G401 (cell line): Measurements from ENCODE around the gene NAALADL2. TPM values are rescaled to one million over a fixed set of nuclear protein-coding genes. Genes with fewer than 3 reads are reported as not detected.
"Not testable (repeated sequence)": the region's sequence is repeated elsewhere in the genome, so short reads cannot be mapped to it uniquely, and the experiment has no call there.

Source experiments
- DNase-seq: peaks from one replicate; pipeline ENCODE4 v3.0.0-alpha.2; 2015; ENCODE audit warnings: low spot score
- in situ Hi-C: cut with HindIII; loops from 2 replicates; pipeline ENCODE4 v1.10.0; 2016; ENCODE audit warnings: low sequenced_read_pairs, mixed read lengths
- total RNA-seq: library from RNA; depleted of rRNA; stranded (reverse); fragments of >200 nt; shearing (Covaris generic); gene quantifications from 2 replicates; pipeline ENCODE4 v1.2.3, GENCODE V29; 2014

The NAALADL2 gene
- total RNA-seq, 1 experiment from 2014 or later: 1.3 TPM

DNA sequence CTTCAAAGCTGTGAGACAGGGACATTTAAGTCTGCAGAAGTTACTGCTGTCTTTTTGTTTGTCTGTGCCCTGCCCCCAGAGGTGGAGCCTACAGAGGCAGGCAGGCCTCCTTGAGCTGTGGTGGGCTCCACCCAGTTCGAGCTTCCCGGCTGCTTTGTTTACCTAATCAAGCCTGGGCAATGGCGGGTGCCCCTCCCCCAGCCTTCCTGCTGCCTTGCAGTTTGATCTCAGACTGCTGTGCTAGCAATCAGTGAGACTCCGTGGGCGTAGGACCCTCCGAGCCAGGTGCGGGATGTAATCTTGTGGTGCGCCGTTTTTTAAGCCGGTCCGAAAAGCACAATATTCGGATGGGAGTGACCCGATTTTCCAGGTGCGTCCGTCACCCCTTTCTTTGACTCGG lies 928.0 kb downstream of the NAALADL2 start:
- DNase-seq: not testable (repeated sequence)

DNA sequence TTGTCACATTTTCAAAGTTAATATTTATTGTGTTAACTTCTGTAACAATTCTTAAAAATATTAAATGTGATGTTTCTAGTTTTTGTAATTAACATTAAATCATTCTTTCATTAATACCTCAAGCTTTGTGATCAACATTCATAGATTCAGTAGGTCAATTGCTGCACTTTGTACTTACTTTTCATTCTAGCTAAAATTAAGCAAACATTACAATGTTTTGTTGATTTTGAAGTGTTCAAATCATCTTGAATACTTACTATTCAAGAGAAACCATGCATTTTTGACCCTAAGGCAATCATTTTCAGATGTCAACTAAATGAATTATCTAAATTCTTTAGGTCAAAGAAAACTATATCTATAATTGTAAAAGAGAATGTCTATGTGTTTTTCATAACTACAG lies 933.1 kb downstream of the NAALADL2 start:
- in situ Hi-C loops: no loop called here

More for the DNA sequence above, 928.0 kb downstream of the NAALADL2 start:
- in situ Hi-C loops: not testable (repeated sequence)

DNA sequence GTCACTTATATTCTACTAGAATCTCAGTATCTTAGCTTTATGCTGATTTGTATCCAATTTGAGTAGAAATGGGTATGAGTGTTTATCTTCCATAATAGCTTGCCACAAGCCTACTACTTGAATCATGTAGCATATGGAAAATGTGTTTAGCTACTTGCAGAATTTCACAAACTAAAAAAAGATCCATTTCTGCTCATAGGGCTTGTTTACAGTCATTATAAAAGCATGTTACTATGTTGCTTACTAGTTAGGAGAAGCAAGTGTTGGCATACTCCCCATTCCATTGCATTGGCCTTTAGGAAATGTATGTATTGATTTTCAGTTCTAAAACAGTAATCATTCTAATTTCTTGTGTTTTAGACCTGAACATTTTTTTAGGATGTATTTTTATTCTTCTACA lies 939.2 kb downstream of the NAALADL2 start:
- no peak for DNase-seq

More for the DNA sequence above, 933.1 kb downstream of the NAALADL2 start:
- no peak for DNase-seq

DNA sequence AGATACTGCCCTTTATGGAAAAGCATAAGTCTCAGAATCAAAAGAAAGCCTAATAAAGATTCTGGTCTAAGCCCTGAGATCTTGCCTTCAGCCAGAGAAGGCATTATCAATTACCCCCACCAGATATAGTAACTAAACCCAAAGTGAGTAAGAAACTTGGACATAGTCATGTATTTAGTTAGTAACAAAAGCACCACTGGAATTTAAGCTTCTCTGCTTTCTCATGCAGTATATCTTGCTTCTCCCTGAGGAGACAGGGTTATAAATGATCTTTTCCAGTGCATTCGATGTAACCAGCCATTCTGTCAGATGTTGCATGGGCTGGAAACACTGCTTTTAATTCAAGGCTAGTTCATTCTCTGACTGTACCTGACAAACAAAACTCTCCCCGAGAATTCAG lies 946.7 kb downstream of the NAALADL2 start:
- in situ Hi-C loops: no loop called here
- DNase-seq: no peak

More for the DNA sequence above, 939.2 kb downstream of the NAALADL2 start:
- in situ Hi-C loops: no loop called here

DNA sequence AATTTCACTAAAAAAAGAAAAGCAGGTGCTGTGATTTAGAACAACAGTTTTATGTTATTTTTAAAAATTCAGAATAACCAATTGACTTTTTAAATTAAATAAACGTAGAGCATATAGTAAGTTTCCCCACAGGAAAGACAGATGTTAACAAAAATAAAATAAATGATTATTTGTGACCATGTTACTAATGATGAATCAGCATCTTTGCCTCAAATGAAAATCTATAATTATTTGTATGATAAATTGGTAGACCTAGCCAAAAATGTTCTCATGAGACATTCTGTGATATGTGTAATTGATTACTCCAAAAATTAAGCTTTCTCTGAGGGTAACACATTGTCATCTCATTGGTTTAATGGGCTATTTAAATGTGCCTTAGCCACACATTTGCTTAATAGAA lies 948.0 kb downstream of the NAALADL2 start:
- no peak for DNase-seq
- in situ Hi-C loops: no loop called here

DNA sequence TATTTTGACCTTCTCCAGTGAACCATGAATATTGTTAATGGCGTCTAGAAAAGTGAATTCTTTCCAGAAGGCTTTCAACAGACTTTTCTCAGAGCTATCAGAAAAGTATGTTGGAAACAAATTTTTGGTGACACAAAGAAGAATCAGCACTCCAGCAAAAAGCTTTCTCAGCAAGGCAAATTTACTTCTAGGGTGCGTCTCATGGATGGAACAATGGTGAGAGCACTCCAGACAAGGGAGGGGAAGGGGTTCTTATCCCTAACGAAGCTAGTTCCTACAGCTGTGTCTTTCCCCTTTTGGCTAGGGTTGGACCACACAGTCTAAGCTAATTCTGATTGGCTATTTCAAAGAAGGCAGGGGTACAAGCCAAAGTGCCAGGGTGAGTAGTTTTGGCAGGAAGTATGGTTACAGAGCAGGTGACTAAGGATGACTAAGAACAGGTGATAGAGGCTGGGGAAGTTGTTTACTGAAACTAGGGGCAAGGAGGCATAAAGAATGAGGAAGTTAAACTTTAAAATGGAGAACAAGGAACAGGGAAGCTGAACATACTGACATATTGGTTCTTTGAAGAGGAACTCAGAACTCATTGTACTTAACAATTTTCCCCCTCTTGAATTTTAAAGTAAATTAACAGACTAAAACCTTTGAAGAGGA lies 959.8 kb downstream of the NAALADL2 start:
- in situ Hi-C loops: no loop called here
- no peak for DNase-seq

DNA sequence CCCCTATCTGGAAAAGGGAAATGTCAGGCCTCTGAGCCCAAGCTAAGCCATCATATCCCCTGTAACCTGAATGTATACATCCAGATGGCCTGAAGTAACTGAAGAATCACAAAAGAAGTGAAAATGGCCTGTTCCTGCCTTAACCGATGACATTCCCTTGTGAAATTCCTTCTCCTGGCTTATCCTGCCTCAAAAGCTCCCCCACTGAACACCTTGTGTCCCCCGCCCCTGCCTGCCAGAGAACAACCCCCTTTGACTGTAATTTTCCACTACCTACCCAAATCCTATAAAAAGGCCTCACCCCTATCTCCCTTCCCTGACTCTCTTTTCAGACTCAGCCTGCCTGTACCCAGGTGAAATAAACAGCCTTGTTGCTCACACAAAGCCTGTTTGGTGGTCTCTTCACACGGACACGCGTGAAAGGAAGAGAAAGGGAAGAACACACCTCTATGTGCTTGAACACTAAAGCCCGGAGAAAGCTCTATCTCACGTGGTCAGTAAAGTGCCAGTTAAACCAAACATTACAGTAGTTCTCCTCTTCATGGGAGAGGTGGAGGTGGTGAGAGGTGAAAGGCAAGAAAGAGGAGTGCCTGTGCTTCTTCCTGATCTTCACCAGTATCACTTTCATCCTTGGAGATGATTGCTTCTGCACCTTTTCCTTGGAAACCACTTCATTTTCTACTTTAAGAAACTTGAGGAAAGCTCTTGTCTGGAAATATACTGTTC lies 963.8 kb downstream of the NAALADL2 start:
- DNase-seq, in situ Hi-C loops: not testable (repeated sequence)

DNA sequence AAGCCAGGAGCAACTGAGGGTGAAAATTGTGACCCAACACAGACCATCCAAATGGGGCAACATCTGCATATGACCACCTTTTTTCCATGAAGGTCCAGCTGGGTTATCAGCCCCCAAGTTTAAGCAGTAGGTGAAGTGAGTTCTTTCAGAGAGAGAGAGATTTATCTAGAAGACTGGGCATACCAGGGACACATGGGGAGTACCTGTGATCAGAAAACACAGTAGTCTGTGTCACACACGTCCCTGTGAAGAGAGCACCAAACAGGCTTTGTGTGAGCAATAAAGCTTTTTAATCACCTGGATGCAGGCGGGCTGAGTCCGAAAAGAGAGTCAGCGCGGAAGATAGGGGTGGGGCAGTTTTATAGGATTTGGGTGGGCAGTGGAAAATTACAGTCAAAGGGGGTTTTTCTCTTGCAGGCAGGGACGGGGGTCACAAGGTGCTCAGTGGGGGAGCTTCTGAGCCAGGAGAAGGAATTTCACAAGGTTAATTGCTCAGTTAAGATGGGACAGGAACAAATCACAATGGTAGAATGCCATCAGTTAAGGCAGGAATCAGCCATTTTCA lies 966.0 kb downstream of the NAALADL2 start:
- in situ Hi-C loops, DNase-seq: not testable (repeated sequence)

DNA sequence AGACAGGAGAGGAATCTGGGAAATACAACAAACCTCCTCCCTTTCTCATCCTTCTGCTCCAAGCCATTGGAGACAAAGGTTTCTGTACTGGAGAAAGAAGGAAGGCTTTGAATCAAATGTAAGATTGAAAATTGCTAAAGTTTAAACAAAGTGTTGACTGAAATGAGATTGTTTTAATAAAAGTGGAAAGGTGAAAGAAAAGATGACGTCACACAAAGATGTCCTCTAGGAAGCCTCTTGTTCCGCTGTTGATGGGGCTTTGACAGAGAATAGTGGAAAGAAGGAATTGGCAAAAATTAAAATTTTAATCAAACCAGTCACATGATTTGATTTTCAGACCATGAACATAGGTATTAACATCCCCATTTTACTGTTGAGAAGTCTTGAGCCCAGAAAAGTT lies 967.6 kb downstream of the NAALADL2 start:
- no peak for DNase-seq
- in situ Hi-C loops: no loop called here

DNA sequence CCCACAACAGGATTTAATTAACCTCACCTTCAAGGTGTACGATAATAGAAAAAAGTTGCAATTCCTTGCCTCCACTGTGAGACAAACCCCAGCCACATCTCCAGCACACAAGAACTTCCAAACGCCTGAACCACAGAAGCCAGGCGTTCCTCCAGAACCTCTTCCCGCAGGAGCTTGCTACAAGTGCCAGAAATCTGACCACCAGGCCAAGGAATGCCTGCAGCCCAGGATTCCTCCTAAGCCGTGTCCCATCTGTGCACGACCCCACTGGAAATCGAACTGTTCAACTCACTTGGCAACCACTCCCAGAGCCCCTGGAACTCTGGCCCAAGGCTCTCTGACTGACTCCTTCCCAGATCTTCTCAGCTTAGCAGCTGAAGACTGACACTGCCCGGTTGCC lies 970.7 kb downstream of the NAALADL2 start:
- DNase-seq, in situ Hi-C loops: not testable (repeated sequence)

DNA sequence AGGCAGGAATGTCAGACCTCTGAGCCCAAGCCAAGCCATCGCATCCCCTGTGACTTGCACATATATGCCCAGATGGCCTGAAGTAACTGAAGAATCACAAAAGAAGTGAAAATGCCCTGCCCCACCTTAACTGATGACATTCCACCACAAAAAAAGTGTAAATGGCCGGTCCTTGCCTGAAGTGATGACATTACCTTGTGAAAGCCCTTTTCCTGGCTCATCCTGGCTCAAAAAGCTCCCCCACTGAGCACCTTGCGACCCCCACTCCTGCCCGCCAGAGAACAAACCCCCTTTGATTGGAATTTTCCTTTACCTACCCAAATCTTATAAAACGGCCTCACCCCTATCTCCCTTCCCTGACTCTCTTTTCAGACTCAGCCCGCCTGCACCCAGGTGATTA lies 976.6 kb downstream of the NAALADL2 start:
- DNase-seq, in situ Hi-C loops: not testable (repeated sequence)

DNA sequence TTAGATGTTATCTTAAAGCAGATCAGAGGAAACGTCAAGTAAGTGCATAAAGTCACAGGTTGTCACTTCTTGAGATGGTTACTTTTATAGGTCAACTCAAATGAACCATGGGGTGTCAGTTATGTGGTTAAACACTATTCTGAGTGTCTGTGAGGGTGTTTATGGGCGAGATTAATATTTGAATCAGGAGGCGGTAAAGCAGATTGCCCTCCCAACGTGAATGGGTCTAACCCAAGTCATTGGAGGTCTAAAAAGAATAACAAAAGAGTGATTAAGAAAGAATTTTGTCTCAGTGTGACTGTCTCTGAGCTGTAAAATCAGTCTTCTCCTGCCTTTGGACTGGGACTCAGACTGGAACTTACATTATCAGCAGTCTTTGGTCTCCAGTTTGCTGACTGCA lies 977.5 kb downstream of the NAALADL2 start:
- DNase-seq: no peak
- in situ Hi-C loops: no loop called here

DNA sequence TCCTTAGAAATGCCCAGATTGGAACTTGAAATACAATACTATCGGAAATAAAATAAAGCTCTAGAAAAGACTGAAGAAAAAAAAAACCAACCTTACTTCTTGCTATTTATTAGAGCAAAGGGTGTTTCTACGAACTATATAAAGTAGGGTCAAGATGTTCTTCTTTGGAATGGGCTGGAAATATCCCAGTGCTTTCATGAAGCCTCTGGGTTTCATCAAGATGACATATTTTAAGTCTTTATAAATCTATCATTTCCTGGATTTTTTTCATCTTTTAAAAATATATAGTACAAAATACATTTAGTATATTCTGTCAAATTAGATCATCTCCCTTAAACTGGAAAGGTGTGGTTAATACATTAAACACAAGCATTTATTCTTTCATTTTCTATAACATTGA lies 978.8 kb downstream of the NAALADL2 start:
- DNase-seq: no peak
- in situ Hi-C loops: no loop called here

DNA sequence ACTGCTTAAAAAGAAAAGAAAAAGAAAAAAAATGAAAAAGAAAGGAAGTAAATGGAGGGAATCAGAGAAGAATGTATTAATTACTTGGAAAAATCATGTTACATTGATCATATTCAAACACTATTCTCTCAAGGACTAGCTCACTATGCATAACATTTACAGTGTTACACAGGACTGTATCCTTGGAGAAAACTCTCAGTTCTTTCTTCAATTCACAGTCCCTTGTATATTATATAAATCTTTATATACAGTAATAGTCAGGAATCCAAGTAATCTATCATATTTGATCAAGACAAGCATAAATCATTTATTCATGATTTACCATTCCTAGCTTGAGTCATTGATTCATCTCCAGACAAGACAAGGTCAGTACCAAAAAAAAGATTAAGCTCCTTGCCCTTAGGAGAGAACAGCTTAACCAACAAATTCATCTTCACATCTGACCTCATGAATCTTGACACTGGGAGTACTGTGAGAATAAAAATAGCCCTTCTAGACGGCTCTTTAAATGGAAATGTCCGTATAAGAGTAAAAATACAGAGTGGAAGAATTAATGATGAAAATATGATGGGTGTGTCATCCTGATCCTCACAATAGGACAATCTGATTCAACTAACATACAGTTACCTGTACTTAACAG lies 980.4 kb downstream of the NAALADL2 start:
- DNase-seq: no peak
- in situ Hi-C loops: no loop called here

DNA sequence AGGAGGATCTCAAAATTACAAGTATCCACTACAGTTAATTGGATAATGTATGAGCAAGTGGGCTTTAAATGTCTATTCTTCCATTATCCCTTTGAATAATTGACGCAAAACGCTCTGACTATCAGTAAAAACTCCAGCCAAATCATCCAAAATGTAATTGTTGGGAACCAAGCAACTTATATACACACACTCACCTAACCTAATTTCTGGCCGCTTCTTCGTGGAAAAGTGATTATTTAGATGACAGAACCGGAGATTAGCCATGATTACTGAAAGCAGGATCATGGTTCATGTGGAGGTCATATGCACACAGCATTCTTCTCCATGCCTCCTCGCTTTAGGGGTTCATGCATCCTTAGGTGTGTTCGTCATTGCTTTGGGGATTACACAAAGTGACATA lies 992.4 kb downstream of the NAALADL2 start:
- DNase-seq: no peak
- in situ Hi-C loops: no loop called here

DNA sequence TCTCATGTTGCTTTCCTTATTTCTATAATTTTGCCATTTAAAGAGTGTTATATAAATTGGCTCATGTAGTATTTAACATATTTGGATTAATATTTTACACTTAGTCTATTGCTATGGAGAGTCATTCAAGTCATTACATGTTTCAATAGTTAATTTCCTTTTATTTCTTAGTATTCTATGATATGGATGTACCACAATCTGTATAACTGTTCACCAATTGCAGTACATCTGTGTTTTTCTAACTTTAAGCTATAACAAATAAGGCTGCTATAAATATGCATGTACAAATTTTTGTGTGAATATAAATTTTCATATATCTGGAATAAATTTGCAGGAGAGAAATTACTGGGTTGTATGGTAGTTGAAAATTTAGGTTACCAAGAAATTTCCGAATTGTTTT lies 993.4 kb downstream of the NAALADL2 start:
- no peak for DNase-seq
- in situ Hi-C loops: no loop called here

DNA sequence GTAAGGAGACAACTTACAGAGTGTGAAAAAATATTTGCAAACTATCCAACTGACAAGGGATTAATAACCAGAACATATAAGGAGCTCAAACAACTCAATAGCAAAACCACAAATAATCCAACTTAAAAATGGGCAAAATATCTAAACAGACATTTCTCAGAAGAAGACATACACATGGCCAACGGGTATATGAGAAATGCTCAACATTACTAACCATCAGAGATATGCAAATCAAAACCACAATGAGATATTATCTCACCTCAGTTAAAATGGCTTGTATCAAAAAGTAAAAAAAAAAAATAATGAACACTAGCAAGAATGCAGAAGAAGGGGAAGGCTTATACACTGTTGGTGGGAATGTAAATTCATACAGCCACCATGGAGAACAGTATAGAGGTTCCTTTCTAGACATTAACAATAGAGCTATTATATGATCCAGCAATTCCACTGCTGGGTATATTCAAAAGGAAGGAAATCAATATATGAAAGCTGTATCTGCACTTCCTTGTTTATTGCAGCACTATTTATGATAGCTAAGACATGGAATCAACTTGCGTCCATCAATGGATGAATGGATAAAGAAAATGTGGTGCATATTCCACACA lies 998.6 kb downstream of the NAALADL2 start:
- in situ Hi-C loops: no loop called here
- no peak for DNase-seq
